Astrocyte (in vitro differentiated cells and primary cell): ENCODE results near the gene ACTN1.

Source experiments
- EZH2 ChIP-seq: IDR thresholded peaks from 2 replicates; pipeline ENCODE4 v1.6.1; 2012; ENCODE audit warnings: mild to moderate bottlenecking, low read length, inconsistent platforms; ENCODE audit not compliant: insufficient read depth
- TF ChIP-seq, protein P1 (sequence below): IDR thresholded peaks from 2 replicates; pipeline ENCODE4 v1.5.1; 2011; ENCODE audit warnings: low read depth, mild to moderate bottlenecking, inconsistent platforms, low read length, moderate library complexity; ENCODE audit not compliant: insufficient read depth

DNA sequence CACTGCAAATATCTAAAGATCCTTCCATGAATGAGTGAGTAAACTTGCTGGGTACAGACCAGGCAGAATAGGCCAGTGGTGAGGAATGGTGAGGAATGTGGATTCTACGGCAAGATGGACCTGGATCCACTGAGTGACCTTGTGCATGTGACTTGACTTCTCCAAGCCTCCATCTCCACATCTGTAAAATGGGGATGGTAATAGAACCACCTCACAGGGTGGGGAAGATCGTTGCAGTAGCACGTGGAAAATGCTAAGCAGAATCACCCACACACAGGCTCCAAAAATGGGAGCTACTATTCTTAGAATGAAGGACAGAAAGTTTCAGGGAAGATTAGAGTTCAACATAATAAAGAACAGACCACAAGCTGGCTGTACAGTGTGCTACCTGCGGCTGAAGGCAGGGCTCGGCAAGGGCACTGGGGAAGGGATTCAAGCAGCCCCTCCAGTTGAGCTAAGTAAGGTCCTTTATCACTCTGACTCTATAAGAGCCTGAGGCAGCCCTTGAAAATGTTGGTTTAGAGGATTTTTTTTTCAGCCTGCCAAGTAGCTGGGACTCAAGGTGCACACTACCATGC lies 47.5 kb downstream of the ACTN1 start:
- TF ChIP-seq, protein P1, sequence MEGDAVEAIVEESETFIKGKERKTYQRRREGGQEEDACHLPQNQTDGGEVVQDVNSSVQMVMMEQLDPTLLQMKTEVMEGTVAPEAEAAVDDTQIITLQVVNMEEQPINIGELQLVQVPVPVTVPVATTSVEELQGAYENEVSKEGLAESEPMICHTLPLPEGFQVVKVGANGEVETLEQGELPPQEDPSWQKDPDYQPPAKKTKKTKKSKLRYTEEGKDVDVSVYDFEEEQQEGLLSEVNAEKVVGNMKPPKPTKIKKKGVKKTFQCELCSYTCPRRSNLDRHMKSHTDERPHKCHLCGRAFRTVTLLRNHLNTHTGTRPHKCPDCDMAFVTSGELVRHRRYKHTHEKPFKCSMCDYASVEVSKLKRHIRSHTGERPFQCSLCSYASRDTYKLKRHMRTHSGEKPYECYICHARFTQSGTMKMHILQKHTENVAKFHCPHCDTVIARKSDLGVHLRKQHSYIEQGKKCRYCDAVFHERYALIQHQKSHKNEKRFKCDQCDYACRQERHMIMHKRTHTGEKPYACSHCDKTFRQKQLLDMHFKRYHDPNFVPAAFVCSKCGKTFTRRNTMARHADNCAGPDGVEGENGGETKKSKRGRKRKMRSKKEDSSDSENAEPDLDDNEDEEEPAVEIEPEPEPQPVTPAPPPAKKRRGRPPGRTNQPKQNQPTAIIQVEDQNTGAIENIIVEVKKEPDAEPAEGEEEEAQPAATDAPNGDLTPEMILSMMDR, result no peak
- TF ChIP-seq EZH2, result no peak
